Measurements from ENCODE around the gene BLVRB.
A peak's percentile ranks its signal among the peaks of the same experiment; 100 is the strongest.

Gene BLVRB

GRCh38 chr19:40407714-40408597, 57.6 kb downstream of the BLVRB start:
- no peak overlapping the region for H3K27ac ChIP-seq

DNA sequence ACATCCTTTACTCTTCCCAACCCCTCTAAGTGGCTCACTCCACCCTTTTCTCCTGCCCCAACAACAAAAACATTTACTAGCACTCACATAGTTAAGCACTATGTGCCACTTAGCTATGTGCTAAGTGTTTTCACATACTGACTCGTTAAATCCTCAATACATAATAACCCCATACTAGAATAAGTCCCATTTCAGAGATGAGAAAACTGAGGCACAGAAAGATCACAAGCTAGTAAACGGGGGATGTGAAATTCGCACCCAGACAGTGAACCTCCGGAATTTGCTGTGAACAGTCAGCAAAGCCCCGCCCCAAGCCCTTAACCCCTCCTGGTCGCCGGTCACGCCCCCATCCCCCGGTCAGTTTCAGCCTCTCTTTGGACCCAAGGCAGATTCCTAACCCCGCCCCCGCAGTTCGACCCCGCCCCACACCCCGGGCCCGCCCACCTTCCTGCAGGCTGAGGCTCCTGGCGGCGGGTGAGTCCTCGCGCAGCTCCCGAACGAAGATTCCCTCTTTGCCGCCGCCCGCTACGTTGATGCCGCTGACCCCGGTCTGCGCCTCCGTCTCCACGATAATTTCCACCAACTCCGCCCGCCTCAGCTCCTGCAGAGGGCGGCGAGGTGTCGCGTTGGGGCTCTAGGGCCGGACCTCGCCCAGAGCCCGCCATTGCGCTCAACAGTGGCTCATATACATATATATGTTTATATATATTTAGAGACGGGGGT, 62.1 kb downstream of the BLVRB start:
- H3K27ac ChIP-seq = peak overlapping the region; percentile 77
- no peak for TF ChIP-seq ZFX (IDR thresholded peaks at IDR 0.05; ENCODE audit: borderline replicate concordance)
- 0 out of 2 replicates have a peak, but pooled peaks have one; percentile 6 for TF ChIP-seq CTCF (IDR thresholded peaks at IDR 0.05)

More at GRCh38 chr19:40407714-40408597, 57.6 kb downstream of the BLVRB start:
- TF ChIP-seq ZFX (IDR thresholded peaks at IDR 0.05; ENCODE audit: borderline replicate concordance) = no peak
- TF ChIP-seq CTCF (IDR thresholded peaks at IDR 0.05) = no peak

GRCh38 chr19:40400559-40400958, 65.0 kb downstream of the BLVRB start:
- TF ChIP-seq CTCF (IDR thresholded peaks at IDR 0.05) (no peak), ZFX (IDR thresholded peaks at IDR 0.05; ENCODE audit: borderline replicate concordance) (no peak)
- no peak overlapping the region for H3K27ac ChIP-seq

DNA sequence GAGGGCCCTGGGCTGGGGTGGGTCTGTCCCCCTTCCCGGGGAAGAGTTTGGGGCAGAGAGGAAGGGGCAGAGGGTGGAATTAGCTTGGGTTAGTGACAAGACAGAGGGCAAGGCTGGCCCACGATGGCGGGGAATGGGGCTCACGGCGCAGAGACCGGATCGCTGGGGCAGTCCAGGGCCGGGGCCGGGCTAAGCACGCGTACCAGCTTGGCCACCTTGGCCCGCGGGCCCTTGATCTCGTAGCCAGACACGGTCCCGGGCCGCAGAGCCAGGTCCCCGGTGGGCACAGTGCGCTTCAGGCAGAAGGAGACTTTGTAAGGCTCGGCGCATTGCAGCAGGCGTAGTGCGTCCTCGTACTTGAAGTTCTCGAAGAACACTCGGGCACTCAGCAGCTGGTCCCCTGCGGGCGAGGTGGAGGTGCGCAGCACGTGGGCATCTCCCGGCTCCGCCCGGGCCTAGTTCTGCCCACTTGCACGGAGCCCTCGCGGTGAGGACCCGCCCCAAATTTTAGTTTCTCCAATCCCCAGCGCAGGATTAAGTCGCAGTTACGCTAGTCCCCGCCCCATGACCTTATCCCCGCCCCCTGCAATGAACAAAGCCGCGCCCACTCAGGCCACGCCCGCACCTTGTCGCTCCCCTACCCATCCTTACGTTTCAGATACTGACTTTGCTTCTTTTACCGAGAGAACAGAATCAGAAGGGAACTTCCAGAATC, 67.0 kb downstream of the BLVRB start:
- no peak overlapping the region for H3K27ac ChIP-seq
- TF ChIP-seq CTCF (IDR thresholded peaks at IDR 0.05) = no peak
- TF ChIP-seq ZFX (IDR thresholded peaks at IDR 0.05; ENCODE audit: borderline replicate concordance) = no peak

Measured in 22Rv1 (cell line).